Adrenal gland (tissue), 12 donors: ENCODE data around the gene ZNHIT3. TPM values are rescaled to one million over a fixed set of nuclear protein-coding genes. Genes with fewer than 3 reads are reported as not detected.
"Not testable (repeated sequence)": the region's sequence is repeated elsewhere in the genome, so short reads cannot be mapped to it uniquely, and the experiment has no call there.

Experiments
- DNase-seq, 7 donors: peaks; one replicate each; pipeline ENCODE4 v3.0.0-alpha.2; 2019 to 2020
- H3K27ac ChIP-seq, 5 donors: fragments of 200-600 bp; sonication (generic) in 4 of 5; 1 replicate in 3 of 5; 2 replicates in 2 of 5; pipeline versions ENCODE4 v1.5.1 to v1.8.0; 2016 to 2020; ENCODE audit warnings: mild to moderate bottlenecking in 1 of 5
- H3K27me3 ChIP-seq: fragments of 200-600 bp; 2 replicates; pipeline ENCODE4 v1.8.0; 2021
- H3K36me3 ChIP-seq, 2 donors: fragments of 200-600 bp; replicated peaks in 1 of 2; 1 replicate in 1 of 2; 2 replicates in 1 of 2; pipeline versions ENCODE4 v1.5.1 to v1.8.0; 2018 to 2022
- H3K4me1 ChIP-seq, 2 donors: fragments of 200-600 bp; replicated peaks in 1 of 2; 1 replicate in 1 of 2; 2 replicates in 1 of 2; pipeline versions ENCODE4 v1.5.1 to v1.8.0; 2018 to 2021
- H3K4me3 ChIP-seq, 4 donors: fragments of 200-600 bp; sonication (generic) in 3 of 4; one replicate each; pipeline ENCODE4 v1.5.1; 2016 to 2018
- H3K9me3 ChIP-seq, 3 donors: fragments of 200-600 bp; sonication (generic) in 1 of 3; replicated peaks in 1 of 3; 1 replicate in 2 of 3; 2 replicates in 1 of 3; pipeline versions ENCODE4 v1.5.1 to v1.8.0; 2016 to 2021
- CTCF ChIP-seq, 6 experiments: fragments of 450-650 bp in 4 of 6; fragments of 200-600 bp in 2 of 6; sonication (generic) in 1 of 6; IDR thresholded peaks; 1 replicate in 5 of 6; 2 replicates in 1 of 6; pipeline versions ENCODE4 v1.5.1 to v1.8.0; 2016 to 2021; ENCODE audit warnings: antibody characterized with exemption in 6 of 6, mild to moderate bottlenecking in 2 of 6, moderate library complexity in 1 of 6
- POLR2A ChIP-seq, 2 donors: fragments of 450-650 bp; IDR thresholded peaks; one replicate each; pipeline ENCODE4 v1.6.1; 2017; ENCODE audit warnings: antibody characterized with exemption in 2 of 2, mild to moderate bottlenecking in 2 of 2, moderate library complexity in 1 of 2
- WGBS, 4 donors: extraction: QIAGEN DNeasy Blood & Tissue Kit in 2 of 4; methylation state at CpG; one replicate each; pipeline versions ENCODE4 v1.1.5 to v1.1.7; 2013 to 2017; 5-methylcytosine and 5-hydroxymethylcytosine counted together
- intact Hi-C, 2 donors: fragments of 100-400 bp; cut with DNase I; formaldehyde crosslinking; loops; one replicate each; pipeline versions ENCODE4 v1.14.1 to v1.15.0; 2022 to 2023
- polyA plus RNA-seq, 3 donors: library from polyadenylated mRNA; stranded (reverse); fragments of 200-250 nt in 2 of 3; fragments of 350-450 nt in 1 of 3; fragmentation: Illumina TruSeq in 1 of 3; extraction: RNeasy Lipid Tissue Mini Kit (QIAGEN cat#74804) in 1 of 3; gene quantifications; one replicate each; pipeline ENCODE4 v1.2.3, GENCODE V29; 2013 to 2014
- total RNA-seq, 9 donors: library from RNA; depleted of rRNA in 4 of 9; stranded (reverse); fragments of >200 nt in 4 of 9; fragments of 120-200 nt in 1 of 9; fragmentation: NEBNext Ultra II Directional in 1 of 9; extraction: Animal tissue kit (Norgen Biotek cat#: 25700) in 1 of 9; gene quantifications; one replicate each; pipeline versions ENCODE4 v1.1.0 to v1.2.4, GENCODE V29; 2013 to 2023
- donor health status: healthy with polysubstance abuse.
- donor health status: Bipolar disorder and iron deficiency.
- donor health status: DM: yes; HTN: yes; CAD: no.
- donor health status: DM: no; HTN: no; CAD: no.
- donor health status: DM: no; HTN: no; CAD: no.
- donor health status: DM: yes; HTN: yes; CAD: no.

Gene ZNHIT3
- total and polyA plus RNA-seq, 12 donors = 13.6 to 65.6 (median 36.2) TPM

DNA sequence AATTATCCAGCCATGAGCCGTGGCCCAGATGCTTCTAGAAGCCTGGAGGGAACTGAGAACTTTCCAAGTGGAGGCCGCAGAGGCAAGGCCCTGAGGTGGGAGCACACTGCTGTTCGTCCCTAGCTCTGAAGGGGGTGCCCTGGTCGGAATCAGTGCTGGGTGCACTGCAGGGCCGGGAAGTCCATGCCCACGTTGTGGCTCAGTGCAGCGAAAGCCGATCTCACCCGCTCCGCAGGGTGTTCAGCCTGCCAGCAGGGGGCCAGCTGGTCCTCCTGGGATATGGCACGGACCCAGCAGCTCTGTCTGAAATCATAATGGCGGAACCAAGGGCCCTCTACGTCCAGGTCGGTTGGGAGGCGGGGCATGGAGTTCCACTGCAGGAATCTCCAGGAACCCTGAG lies 36.5 kb upstream of the ZNHIT3 start:
- H3K4me1 ChIP-seq, H3K4me3 ChIP-seq, H3K27me3 ChIP-seq, H3K27ac ChIP-seq, H3K36me3 ChIP-seq, DNase-seq, H3K9me3 ChIP-seq, intact Hi-C loops: not testable (repeated sequence)
- TF ChIP-seq CTCF (IDR thresholded peaks at IDR 0.05) = peak in 1 of 6 experiments; percentile 12
- WGBS, 4 donors = 61 to 100% (median 80%) methylated on average over 1 to 11 of the region's 15 CpGs; no CpG with 5 or more reads in 1 of the 4 donors

DNA sequence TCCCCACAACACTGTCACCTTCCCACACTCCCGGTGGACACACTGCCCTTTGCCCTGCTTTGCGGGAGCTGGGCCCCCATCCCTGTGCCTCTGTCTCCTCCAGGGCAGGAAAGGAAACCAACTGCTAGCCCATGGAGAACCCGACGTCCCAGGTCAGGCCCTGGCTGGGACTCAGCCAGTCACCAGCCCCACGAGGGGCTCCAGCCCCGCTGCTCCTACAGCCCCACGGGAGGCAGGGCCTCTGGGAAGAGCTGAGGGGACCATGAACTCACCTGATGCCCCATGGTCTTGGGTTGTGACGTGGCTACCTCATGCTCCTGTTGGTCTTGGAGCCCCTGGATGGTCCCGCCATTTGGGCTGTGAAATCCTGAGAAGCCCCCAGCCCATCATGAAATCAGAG lies 33.6 kb upstream of the ZNHIT3 start:
- H3K36me3 ChIP-seq, H3K27me3 ChIP-seq, H3K27ac ChIP-seq, H3K9me3 ChIP-seq, intact Hi-C loops, H3K4me3 ChIP-seq, DNase-seq, H3K4me1 ChIP-seq: not testable (repeated sequence)
- 79 to 87% (median 85%) methylated on average over 2 to 9 of the region's 9 CpGs for whole genome bisulfite sequencing, 4 donors

- H3K4me1 ChIP-seq, H3K4me3 ChIP-seq, H3K27me3 ChIP-seq, DNase-seq, intact Hi-C loops, H3K36me3 ChIP-seq, H3K27ac ChIP-seq, H3K9me3 ChIP-seq: not testable (repeated sequence)
- WGBS, 4 donors = 85 to 100% (median 90%) methylated on average over 3 to 9 of the region's 9 CpGs
These were observed 28.8 kb upstream of the ZNHIT3 start for GRCh38 chr17:36457701-36458100.

DNA sequence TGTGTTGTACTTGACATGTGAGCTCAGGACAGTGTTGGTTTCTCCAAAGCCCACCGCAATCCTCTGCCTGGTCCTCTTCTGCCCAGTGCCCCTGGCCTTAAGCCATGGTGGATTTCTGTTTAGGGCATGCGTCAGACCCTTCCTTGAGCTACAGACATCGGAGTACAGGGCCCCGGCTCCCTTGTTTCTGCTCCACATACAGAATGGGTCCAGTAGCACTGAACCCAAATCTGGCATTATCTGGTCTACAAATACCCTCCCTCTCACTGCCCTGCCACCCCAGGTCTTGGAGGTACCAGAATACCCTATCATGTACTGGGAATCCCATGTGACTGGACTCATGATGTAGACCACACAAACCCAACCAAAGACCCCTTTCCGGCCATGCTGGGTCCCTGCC lies 27.4 kb upstream of the ZNHIT3 start:
- Histone ChIP-seq H3K27me3 (peaks cover 8% of the 10 kb centered on the region), H3K27ac (no peak overlapping the region), H3K9me3 (no peaks in the 10 kb centered on the region), H3K4me3 (no peak overlapping the region), H3K36me3 (no peaks in the 10 kb centered on the region), H3K4me1 (no peaks in the 10 kb centered on the region)
- intact Hi-C loops = no loop called here
- WGBS, 4 donors = 84 to 93% (median 86%) methylated on average over 4 to 5 of the region's 5 CpGs
- no peak for DNase-seq
- TF ChIP-seq CTCF (IDR thresholded peaks at IDR 0.05) (no peak), POLR2A (IDR thresholded peaks at IDR 0.05) (no peak)

DNA sequence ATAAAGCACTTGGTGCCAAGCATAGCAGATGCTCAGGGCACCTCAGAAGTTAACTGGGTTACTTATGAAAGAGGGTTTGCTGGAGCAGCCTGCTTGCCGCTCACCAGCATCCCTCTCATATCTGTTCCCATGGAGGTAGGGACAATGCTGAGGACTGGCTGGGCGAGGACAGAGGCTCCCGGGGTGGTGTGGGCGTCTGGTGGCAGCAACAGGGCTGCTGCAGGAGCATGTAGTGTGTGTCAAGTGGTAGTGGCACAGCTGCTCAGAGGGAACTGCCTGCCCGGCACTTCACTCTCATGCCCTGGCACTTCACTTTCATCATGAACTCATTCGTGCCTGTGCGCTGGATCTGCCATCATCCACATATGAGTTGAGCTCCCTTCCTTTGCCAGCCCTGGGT lies 26.9 kb upstream of the ZNHIT3 start:
- Histone ChIP-seq H3K27ac (no peak overlapping the region), H3K27me3 (peaks cover 11% of the 10 kb centered on the region), H3K4me1 (no peaks in the 10 kb centered on the region), H3K9me3 (no peaks in the 10 kb centered on the region), H3K4me3 (no peak overlapping the region), H3K36me3 (no peaks in the 10 kb centered on the region)
- no peak for DNase-seq
- 51 to 77% (median 69%) methylated on average over 7 of the region's 7 CpGs for WGBS, 4 donors
- TF ChIP-seq CTCF (IDR thresholded peaks at IDR 0.05) (no peak), POLR2A (IDR thresholded peaks at IDR 0.05) (no peak)
- intact Hi-C loops = no loop called here
